HG03432 (cell line): ENCODE data around the gene TYRO3.

Source experiments
- ATAC-seq: cut with Tn5 transposase; IDR thresholded peaks from one replicate; pipeline ENCODE4 v1.9.1; 2021; ENCODE audit warnings: mild to moderate bottlenecking, moderate library complexity; ENCODE audit not compliant: unreplicated experiment

Gene TYRO3

DNA sequence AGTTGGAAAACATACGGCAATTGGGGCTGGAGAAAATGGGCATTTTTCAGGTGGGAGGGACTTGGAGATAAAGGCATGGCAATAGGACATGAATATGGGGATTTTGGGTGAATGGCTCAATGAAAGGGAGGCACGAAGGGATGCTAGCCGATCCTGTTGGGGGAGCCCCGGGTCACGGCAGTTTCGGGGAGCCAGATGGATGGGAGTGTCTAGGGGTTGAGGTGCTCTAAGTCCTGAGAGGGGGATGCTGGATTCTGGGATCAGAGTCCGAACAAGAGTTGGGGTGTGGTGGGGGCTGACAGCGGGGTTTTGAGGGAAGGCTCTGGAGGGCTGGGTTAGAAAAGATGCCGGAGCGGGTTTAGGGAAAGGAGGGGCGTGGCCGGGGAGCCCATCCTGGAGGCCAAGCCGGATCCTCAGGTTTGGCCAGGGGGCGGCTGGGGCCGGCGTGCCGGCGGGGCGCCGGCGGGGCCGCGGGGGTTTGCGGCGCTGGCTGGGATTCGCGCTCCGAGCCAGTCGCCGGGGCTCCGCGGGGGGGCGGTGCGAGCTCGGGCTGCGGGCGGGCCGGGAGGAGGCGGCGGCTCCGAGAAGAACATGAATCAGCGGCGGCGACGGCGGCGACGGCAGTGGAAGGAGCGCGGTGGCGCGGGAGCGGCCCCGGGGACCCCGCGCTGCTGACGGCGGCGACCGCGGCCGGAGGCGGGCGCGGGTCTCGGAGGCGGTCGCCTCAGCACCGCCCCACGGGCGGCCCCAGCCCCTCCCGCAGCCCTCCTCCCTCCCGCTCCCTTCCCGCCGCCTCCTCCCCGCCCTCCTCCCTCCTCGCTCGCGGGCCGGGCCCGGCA is at the start of gene TYRO3:
TYRO3 (plus strand) TSS at position 813 of the 839 bp plus-strand sequence. CDS start 46 bp downstream, outside the sequence.
- ATAC-seq = no peak

DNA sequence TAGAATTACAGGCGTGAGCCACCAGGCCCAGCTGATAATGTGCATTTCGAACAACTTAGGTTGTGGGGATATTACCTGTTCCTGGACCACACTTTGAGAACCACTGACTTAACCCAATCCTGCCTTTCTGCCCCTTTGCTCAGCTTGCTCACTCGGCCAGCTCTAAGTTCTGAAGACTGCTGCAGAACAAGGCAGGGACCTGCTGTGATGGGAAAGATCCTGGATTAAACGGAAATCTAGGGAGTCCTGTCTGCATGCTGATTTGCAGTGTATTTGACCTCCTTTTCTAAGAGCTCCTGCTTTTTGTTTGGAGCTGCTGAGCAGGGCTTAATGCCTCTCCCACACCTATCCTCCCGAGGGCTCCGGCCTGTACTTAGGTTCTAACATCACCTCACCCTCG is 48.3 kb upstream of the TYRO3 start:
- no peak for ATAC-seq

DNA sequence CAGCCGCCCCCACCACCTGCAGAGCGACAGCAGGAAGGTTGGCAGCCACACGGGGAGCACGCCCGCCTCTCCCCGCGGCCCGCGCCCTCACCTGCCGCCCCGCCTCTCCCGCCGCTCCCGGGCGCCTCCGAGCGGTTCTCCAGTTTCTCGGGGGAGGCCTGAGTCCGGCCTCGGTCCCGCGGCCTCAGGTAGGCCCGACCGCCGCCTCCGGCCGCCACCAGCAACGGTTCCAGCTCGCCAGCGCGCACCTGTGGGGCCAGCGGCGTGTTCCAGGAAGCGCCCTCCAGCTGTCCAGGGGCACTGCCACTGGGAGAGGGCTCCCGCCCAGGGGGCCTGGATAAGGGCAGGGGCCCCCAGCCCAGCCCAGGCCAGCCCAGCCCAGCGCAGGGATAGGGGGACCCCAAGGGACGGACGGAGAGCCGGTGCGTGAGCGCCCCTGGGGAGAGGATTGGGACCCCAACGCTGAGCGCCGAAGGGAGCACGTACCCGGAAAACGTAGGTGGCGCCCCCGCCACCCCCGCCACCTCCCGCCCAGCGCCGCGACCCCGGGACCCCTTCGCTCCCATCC is 47.6 kb upstream of the TYRO3 start:
- no peak for ATAC-seq

DNA sequence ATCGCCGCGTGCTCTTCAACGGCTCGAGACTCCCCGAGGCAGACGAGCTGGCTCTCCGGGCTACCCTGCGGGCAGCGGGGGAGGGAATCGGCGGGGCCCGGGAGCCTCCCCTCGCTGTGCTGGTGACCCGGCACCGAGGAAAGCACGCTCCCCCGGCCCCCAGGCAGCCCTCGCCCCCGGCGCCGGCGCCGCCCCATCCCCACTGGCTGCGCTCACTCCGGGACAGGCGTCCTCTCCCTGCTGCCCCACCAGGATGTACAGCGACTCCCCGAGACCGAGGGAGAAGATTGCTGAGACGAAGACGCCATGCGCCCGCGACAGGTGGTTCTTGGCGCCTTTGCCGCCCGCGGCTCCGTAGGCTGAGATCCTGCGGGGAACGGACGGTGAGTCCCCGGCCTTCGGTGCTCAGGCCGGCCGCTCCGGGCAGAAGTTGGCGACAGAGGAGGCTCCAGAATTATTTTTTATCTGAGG is 47.1 kb upstream of the TYRO3 start:
- ATAC-seq = no peak

DNA sequence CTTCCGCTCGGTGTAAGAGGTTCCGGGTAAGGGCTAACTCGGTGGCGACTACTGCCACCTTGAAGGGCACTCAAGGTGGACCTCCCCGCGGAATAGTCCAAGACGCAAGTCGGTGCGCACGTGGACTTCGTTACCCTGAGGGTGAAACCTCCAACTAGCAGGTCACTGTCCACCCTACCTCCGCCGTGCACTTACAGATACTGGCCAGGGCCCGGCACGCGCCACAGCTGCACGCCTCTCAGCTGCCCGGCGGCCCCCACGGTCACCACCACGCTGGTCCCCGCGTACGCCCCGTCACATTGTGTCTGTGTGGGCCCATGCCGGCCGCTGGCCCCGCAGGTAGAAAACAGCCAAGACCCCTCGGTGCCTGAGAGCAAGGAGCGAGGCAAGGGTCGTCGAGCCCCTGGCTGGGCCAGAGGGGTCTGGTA is 46.5 kb upstream of the TYRO3 start:
- ATAC-seq = peak; percentile 12

DNA sequence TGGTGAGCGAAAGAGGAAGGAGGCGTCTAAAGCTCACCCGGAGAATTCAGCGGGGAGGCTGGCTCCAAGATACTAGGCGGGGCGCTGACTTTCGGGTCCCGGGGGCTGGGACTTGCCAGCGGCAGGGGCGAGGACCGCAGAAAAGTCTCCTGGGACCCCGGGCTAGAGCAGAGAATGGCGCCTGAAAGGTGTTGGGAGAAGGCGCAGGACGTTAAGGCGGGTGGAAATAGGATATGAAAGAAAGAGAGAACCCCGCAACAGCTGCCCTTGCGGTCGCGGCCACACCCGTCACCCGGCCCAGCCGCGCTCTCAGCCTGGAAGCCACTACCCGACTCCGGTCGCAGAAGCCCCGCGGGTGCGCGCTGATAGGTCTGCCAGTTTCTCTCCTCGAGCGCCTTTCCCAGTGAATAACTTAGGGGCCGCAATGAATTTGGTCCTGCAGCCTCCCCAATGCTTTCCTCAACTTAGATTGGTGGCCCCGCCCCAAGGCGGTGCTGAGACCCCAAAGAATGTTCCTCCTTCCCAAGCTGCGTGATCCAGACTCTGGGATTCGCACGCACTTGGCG is 46.0 kb upstream of the TYRO3 start:
- ATAC-seq = peak; percentile 35

DNA sequence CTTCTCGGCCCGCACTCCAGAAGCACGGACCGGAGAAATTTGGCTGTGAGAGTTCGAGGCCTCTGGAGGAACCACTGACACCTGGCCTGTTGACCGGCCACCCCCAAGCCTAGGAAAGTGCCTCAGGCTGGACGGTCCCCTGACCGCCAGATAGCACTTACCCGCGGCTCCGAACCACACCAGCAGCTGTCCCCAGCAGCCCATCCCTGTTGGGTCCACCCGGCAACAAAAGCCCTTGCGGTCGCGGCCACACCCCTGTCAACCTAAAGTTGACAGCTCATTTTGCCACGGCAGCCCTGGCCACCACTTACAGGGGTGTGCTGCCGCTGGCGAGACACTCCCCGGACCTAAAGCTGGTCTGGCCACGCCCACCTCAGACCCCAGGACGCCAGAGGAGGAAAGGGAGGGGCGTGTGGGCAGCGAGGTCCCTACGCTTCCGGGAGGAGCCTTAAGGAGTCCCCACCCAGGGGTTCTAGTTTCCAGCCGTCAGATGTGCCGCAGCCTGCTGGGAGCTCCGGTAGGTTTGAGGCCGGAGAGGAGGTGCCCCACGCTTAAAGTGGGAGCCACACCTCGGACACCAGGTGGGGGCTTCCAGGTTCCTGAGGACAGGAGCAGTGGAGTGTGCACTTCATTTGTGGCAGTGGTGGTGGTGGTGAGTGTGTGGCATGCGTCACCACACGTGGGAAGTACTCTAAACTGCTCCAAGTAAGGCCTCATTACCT is 45.3 kb upstream of the TYRO3 start, which contains the start of gene LTK:
LTK (minus strand) TSS at position 322 of the 722 bp plus-strand sequence; CDS start at position 204, 118 bp downstream.
- ATAC-seq = no peak

DNA sequence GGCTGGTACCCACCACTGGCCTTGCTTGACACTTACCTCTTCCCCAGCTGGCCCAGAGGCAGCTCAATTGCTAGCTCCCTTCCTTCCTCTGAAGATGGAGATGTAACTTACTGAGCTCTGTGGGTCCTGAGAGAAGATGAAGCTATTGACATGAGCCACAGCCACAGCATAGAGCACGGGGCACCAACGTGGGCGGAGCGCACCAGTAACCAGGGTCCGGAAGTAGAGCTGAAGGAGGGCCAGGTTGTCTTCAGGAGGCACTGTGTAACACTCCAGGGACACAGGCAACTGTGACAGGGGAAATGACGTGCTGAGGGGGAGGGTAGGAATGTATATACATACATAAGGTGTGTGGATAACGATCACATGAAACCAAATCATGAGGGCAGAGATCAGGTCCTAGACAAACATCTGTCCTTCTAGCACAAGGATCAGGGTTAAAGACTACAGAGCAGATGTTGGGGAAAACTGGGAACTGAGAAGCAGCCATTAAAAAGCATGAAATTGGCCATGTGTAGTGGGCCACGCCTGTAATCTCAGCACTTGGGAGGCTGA is 41.0 kb upstream of the TYRO3 start:
- ATAC-seq = no peak

DNA sequence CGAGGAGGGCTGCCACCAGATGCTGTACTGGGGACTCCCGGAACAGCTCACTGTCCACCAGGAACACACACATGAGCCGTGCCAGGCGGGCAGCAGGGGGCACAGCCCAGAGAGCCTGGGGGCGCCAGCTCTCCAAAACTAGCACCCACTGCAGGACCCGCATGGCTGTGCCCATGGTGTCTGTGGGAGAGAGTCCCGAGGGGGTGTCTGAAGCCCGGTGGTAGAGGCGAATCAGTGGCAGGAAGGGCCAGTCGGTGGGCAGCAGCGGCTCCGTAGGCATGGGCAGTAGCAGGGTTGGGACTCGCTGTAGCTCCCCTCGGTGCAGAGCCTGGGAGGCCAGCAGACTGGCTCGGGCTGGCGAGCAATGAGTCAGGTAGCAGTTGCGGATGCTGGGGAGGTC is 38.4 kb upstream of the TYRO3 start:
- no peak for ATAC-seq

DNA sequence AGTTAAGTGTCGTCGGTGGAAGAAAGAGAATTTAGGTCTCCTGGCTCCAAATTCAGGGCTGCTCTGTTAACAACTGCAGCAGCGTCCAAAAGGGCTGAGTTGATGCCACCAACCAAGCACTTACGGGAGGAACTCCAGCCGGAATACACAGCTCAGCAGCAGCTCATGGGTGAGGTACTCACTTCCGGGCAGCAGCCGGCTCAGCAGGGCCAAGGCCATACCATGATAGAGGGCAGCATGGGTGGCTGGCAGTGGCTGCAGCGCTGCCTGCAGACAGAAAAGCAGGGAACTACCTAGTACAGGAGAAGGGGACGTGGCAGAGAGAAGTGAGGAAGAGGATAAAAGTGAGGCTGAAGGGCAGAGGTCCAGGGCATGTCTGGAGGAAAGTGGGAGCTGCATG is 37.4 kb upstream of the TYRO3 start:
- no peak for ATAC-seq

DNA sequence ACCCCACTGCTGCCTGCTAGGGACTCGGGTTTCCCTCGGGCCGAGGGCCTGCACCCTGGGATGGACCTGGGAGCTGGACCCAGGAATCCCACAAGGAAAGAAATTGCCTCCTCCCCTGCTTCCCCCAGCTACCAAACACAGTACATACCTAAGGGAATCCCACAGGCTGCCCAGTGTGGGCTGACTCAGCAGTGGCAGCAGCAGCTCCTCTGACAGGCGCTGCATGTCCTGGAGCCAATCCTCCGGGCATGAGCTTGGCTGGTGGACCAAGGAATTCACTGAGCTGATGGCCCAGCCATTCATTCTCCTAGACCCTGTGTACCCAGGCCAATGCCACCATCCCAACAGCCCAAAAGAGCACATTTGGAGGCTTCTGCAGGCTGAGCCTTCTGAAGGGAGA is 35.9 kb upstream of the TYRO3 start:
- ATAC-seq = no peak

DNA sequence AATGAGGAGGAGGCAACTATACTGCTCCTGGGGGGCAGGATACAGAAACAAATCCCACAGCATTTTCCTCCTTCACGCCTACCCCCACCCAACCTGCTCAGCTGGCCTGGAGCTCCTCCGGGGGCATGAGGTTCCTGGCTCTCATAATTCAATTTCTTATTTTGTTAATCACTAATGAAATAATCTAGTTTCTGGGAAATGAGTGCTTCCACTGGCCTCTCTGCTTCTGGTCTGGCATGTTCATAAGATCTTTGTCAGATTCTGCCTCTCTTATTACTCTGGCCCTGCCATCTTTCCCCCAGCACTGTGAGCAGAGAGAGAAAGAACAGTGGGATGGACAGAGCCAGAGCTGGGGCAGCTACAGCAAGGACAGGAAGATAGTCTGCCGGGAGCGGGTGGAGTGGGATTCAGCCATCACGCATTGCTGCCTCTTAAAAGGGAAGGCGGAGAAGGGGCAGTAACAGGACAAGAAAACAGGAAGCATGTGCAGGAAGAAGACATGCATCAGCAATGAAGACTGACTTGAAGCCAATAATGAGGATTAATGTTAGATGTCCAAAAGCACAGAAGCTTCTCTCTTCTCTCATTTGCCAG is 28.6 kb upstream of the TYRO3 start:
- ATAC-seq = no peak

DNA sequence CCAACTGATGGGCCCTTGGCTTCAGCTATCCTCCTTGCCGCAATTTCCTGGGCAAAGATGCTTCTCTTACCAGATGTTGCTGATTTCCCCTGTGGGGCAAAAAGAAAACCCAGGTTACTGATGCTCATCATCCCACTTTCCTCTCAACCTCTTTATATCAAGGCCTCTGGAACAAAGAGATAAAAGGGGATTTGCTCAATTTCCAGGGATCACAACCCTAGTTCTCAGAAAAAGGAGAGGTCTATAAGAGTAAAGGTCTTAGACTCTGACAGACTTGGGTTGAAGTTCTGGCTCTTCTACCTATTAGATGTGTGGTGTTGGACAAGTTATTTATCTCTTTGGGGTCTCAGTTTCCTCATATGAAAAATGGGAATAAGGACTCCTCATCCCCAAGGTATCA is 23.5 kb upstream of the TYRO3 start:
- ATAC-seq = no peak

DNA sequence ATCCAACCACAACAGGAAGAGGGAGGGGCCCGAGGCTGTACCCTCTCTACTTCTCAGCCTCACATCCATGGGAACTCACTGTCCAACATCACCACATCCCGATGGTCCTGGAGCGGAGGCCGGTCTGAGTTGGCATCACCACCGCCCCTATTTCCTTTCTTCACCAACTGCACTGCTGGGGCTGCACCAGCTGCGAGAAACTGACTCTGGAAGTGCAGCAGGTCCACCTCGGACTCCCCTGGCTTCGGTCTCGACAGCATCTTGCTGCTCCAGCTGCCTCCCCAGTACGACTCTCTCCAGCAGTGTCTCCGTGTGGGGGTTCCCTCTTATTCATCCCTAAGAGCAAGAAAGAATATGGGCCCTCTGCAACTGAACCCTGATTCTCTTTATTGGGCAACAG is 22.1 kb upstream of the TYRO3 start:
- no peak for ATAC-seq

DNA sequence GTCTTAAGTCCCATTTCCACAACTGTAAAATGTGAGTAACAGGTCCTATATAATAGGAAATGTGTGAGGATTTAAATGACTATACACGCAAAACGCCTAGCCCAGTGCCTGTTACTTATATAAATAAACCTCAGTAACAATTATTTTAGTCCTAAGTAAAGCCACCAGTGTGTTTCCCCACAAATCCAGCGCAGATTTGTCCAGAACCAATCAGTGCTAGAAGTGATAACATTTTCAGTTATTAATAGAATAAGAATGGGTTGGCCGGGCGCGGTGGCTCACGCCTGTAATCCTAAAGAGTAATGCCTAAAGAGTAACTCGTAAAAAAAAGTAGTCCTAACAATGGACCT is 15.5 kb upstream of the TYRO3 start:
- ATAC-seq = no peak

DNA sequence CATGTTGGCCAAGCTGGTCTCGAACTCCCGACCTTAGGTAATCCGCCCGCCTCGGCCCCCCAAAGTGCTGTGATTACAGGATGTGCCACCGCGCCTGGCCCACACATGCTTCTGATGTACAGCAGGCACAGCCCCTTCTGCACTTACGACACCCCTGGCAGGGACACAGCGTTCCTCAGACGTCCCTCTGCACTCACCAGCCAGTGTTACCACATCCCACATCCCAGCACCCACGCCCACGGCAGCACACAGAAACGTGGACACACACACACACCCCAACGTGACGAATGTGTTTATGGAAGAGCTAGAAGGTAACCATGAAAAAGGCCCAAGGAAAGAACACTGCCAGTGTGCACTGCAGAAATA is 14.4 kb upstream of the TYRO3 start:
- no peak for ATAC-seq

DNA sequence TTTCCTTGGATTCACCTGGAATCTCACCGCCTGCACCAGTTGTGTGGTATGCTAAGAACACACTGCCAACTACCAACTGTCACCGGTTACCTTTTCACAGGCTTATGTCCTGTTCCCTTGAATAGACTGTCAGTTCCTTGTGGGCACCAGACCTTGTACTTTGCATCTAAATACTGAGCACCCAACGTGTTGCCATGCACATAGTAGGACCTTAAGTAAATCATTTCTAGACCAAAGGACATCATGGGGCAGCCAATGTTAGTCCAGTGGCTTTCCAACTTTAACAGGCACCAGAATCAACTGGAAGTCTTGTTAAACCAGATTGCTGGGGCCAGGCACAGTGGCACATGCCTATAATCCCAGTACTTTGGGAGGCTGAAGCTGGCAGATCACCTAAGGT is 13.8 kb upstream of the TYRO3 start:
- no peak for ATAC-seq

DNA sequence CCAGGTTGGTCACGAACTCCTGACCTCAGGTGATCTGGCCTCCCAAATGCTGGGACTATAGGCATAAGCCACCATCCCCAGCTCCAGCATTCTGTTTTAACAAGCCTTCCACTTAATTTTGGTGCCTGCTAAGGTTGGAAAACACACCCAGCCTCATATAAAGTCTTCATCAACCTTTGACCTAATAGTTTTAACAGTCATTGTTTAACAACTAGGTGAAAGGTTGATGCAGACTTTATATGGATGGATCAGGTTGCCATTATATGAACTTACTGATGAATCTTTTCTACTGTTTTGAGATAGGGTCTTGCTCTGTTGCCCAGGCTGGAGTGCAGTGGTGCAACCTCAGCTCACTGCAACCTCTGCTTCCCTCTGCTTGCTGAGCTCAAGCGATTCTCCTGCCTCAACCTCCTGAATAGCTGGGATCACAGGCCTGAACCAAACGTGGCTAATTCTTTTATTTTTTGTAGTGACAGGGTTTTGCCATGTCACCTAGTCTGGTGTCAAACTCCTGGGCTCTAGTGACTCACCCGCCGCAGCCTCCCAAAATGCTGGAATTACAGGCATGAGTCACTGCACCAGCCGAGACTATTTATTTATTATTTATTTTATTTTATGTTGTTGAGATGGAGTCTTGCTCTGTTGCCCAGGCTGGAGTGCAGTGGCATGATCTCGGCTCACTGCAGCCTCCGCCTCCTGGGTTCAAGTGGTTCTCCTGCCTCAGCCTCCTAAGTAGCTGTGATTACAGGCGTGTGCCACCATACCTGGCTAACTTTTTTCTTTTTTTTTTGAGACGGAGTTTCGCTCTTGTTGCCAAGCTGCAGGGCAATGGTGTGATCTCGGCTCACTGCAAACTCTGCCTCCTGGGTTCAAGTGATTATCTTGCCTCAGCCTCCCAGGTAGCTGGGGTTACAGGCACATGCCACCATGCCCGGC is 11.9 kb upstream of the TYRO3 start:
- no peak for ATAC-seq

DNA sequence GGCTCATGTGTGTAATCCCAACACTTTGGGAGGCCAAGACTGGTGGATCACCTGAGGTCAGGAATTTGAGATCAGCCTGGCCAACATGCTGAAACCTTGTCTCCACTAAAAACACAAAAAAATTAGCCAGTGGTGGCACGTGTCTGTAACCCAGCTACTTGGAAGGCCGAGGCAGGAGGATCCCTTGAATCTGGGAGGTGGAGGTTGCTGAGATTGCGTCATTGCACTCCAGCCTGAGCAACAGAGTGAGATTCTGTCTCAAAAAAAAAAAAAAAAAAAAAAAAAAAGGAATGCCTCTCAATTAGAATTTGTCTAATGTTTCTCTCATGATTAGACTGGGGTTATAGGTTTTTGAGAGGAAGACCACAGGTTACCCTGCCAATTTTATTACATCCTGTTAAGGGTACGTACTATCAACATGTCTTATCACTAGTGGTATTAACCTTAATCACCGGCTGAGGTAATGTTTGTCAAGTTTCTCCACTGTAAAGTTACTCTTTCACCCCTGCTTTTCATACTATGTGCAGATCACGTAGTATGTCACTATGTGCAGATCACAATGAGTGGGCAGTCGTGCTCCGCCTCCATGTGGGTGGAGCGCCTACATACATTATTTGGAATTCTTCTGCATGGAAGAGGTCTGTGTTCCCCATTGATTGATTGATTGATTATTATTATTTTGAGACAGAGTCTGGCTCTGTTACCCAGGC is 8.8 kb upstream of the TYRO3 start:
- ATAC-seq = no peak
